Neural progenitor cell (in vitro differentiated cells): ENCODE data around the gene BAHD1. TPM values are rescaled to one million over a fixed set of nuclear protein-coding genes. Genes with fewer than 3 reads are reported as not detected.

Experiments
- DNase-seq: peaks from one replicate; pipeline ENCODE4 v3.0.0-alpha.2; 2016; ENCODE audit warnings: low spot score
- H2AFZ ChIP-seq: fragments of 200-600 bp; sonication (generic); replicated peaks from 2 replicates; pipeline ENCODE4 v1.6.1; 2016; ENCODE audit warnings: antibody characterized with exemption
- H3F3A ChIP-seq: fragments of 200-600 bp; sonication (generic); 2 replicates; pipeline ENCODE4 v1.6.1; 2016; ENCODE audit warnings: antibody characterized with exemption, low read depth
- H3K27ac ChIP-seq: fragments of 200-600 bp; sonication (generic); 2 replicates; pipeline ENCODE4 v1.5.1; 2016; ENCODE audit warnings: mild to moderate bottlenecking
- H3K27me3 ChIP-seq: fragments of 200-600 bp; sonication (generic); 2 replicates; pipeline ENCODE4 v1.6.1; 2016; ENCODE audit warnings: mild to moderate bottlenecking, moderate library complexity
- H3K36me3 ChIP-seq: fragments of 200-600 bp; sonication (generic); 2 replicates; pipeline ENCODE4 v1.5.1; 2016
- H3K4me1 ChIP-seq: fragments of 200-600 bp; sonication (generic); 2 replicates; pipeline ENCODE4 v1.6.1; 2016; ENCODE audit warnings: mixed run types
- H3K4me2 ChIP-seq: fragments of 200-600 bp; sonication (generic); 2 replicates; pipeline ENCODE4 v1.6.1; 2016
- H3K4me3 ChIP-seq: fragments of 200-600 bp; sonication (generic); 2 replicates; pipeline ENCODE4 v1.5.1; 2016
- H3K79me2 ChIP-seq: fragments of 200-600 bp; sonication (generic); 2 replicates; pipeline ENCODE4 v1.6.1; 2016; ENCODE audit warnings: low read depth
- H3K9ac ChIP-seq: fragments of 200-600 bp; sonication (generic); 2 replicates; pipeline ENCODE4 v1.6.1; 2016
- H3K9me3 ChIP-seq: fragments of 200-600 bp; sonication (generic); 2 replicates; pipeline ENCODE4 v1.5.1; 2016; ENCODE audit warnings: low read depth
- H4K20me1 ChIP-seq: fragments of 200-600 bp; sonication (generic); 2 replicates; pipeline ENCODE4 v1.6.1; 2016; ENCODE audit warnings: low read depth
- H3K27ac Mint-ChIP-seq: 3 replicates; pipeline ENCODE4 v1.8.0; 2021; ENCODE audit warnings: mixed read lengths
- H3K27me3 Mint-ChIP-seq: 2 replicates; pipeline ENCODE4 v1.8.0; 2022; ENCODE audit warnings: low read depth, mild to moderate bottlenecking, inconsistent platforms, moderate library complexity, mixed read lengths; ENCODE audit not compliant: insufficient read depth
- H3K36me3 Mint-ChIP-seq: 3 replicates; pipeline ENCODE4 v1.8.0; 2021; ENCODE audit warnings: mixed read lengths
- H3K4me1 Mint-ChIP-seq: 3 replicates; pipeline ENCODE4 v1.8.0; 2021; ENCODE audit warnings: mixed read lengths
- H3K4me3 Mint-ChIP-seq: 3 replicates; pipeline ENCODE4 v1.8.0; 2021; ENCODE audit warnings: mild to moderate bottlenecking, moderate library complexity, mixed read lengths
- H3K9me3 Mint-ChIP-seq: 3 replicates; pipeline ENCODE4 v1.8.0; 2020; ENCODE audit warnings: mixed read lengths
- CTCF ChIP-seq: fragments of 200-600 bp; sonication (generic); IDR thresholded peaks from 2 replicates; pipeline ENCODE4 v1.5.1; 2017; ENCODE audit warnings: antibody characterized with exemption, mild to moderate bottlenecking
- EZH2 ChIP-seq: fragments of 200-600 bp; sonication (generic); IDR thresholded peaks from 2 replicates; pipeline ENCODE4 v1.6.1; 2017; ENCODE audit warnings: antibody characterized with exemption, mild to moderate bottlenecking, moderate library complexity
- EZH2phosphoT487 ChIP-seq: fragments of 200-600 bp; sonication (generic); IDR thresholded peaks from 2 replicates; pipeline ENCODE4 v1.6.1; 2017; ENCODE audit warnings: antibody characterized with exemption
- total RNA-seq: library from RNA; depleted of rRNA; stranded (reverse); fragments of >200 nt; gene quantifications from 2 replicates; pipeline ENCODE4 v1.2.3, GENCODE V29; 2015; ENCODE audit warnings: low replicate concordance

BAHD1 gene
- total RNA-seq, 1 donor from 2014 or later = 5.8 TPM

- no peak overlapping the region for H3K27ac Mint-ChIP-seq
- Histone ChIP-seq H3K4me2 (no peak overlapping the region), H3K9ac (no peak overlapping the region), H3K27me3 (no peaks in the 10 kb centered on the region), H3K4me3 (no peak overlapping the region), H3K9me3 (no peaks in the 10 kb centered on the region), H3K4me1 (peaks cover 27% of the 10 kb centered on the region), H3K79me2 (peaks cover 97% of the 10 kb centered on the region), H4K20me1 (peaks cover 93% of the 10 kb centered on the region), H3K27ac (no peak overlapping the region), H3F3A (peaks cover 15% of the 10 kb centered on the region), H2AFZ (no peak overlapping the region), H3K36me3 (no peaks in the 10 kb centered on the region)
- H3K4me1 Mint-ChIP-seq = peaks cover 40% of the 10 kb centered on the region
- DNase-seq = no peak
- no peak for TF ChIP-seq EZH2
- TF ChIP-seq CTCF = no peak
- no peak for TF ChIP-seq EZH2phosphoT487
- peaks cover 12% of the 10 kb centered on the region for H3K27me3 Mint-ChIP-seq
- H3K9me3 Mint-ChIP-seq = no peaks in the 10 kb centered on the region
- peaks cover 3% of the 10 kb centered on the region for H3K36me3 Mint-ChIP-seq
- H3K4me3 Mint-ChIP-seq = no peak overlapping the region
Observed at GRCh38 chr15:40446144-40446543, 5.4 kb downstream of the BAHD1 start.

- Mint-ChIP-seq H3K4me3 (no peak overlapping the region), H3K9me3 (no peaks in the 10 kb centered on the region), H3K27me3 (peaks cover 6% of the 10 kb centered on the region), H3K27ac (no peak overlapping the region), H3K4me1 (peaks cover 54% of the 10 kb centered on the region), H3K36me3 (peaks cover 3% of the 10 kb centered on the region)
- Histone ChIP-seq H3K9me3 (no peaks in the 10 kb centered on the region), H3F3A (peaks cover 15% of the 10 kb centered on the region), H4K20me1 (peaks cover 98% of the 10 kb centered on the region), H2AFZ (no peak overlapping the region), H3K27ac (no peak overlapping the region), H3K4me3 (no peak overlapping the region), H3K4me1 (peaks cover 43% of the 10 kb centered on the region), H3K36me3 (no peaks in the 10 kb centered on the region), H3K79me2 (peaks cover 99% of the 10 kb centered on the region), H3K9ac (no peak overlapping the region), H3K27me3 (no peaks in the 10 kb centered on the region), H3K4me2 (no peak overlapping the region)
- TF ChIP-seq EZH2 (no peak), CTCF (no peak), EZH2phosphoT487 (no peak)
- DNase-seq = no peak
Observed at GRCh38 chr15:40448354-40448753, 7.6 kb downstream of the BAHD1 start.

GRCh38 chr15:40449275-40449674, 8.5 kb downstream of the BAHD1 start:
- Mint-ChIP-seq H3K36me3 (peaks cover 3% of the 10 kb centered on the region), H3K27me3 (peaks cover 6% of the 10 kb centered on the region), H3K4me1 (peaks cover 51% of the 10 kb centered on the region), H3K9me3 (no peaks in the 10 kb centered on the region), H3K4me3 (no peak overlapping the region), H3K27ac (no peak overlapping the region)
- H3K9ac ChIP-seq = no peak overlapping the region
- H3K9me3 ChIP-seq = no peaks in the 10 kb centered on the region
- H3K36me3 ChIP-seq = no peaks in the 10 kb centered on the region
- TF ChIP-seq EZH2phosphoT487 (no peak), CTCF (no peak)
- H3K4me3 ChIP-seq = no peak overlapping the region
- H3K4me2 ChIP-seq = no peak overlapping the region
- DNase-seq = no peak
- no peak overlapping the region for H2AFZ ChIP-seq
- H3K79me2 ChIP-seq = peaks cover 99% of the 10 kb centered on the region
- H3F3A ChIP-seq = peaks cover 15% of the 10 kb centered on the region
- H3K4me1 ChIP-seq = peaks cover 43% of the 10 kb centered on the region
- H3K27me3 ChIP-seq = no peaks in the 10 kb centered on the region
- H3K27ac ChIP-seq = no peak overlapping the region
- peaks cover 98% of the 10 kb centered on the region for H4K20me1 ChIP-seq
